NB4 (cell line): ENCODE results near the gene GABRA6.

Experiments used
- TF ChIP-seq, protein P1 (sequence below): IDR thresholded peaks from 2 replicates; pipeline ENCODE4 v1.6.1; 2011; ENCODE audit warnings: low read depth, low read length
- TF ChIP-seq, protein P2 (sequence below): IDR thresholded peaks from one replicate; pipeline ENCODE4 v1.5.1; 2012; ENCODE audit warnings: low read depth, low read length

GRCh38 chr5:161685461-161685860 is at the start of gene GABRA6:
- TF ChIP-seq, protein P1, sequence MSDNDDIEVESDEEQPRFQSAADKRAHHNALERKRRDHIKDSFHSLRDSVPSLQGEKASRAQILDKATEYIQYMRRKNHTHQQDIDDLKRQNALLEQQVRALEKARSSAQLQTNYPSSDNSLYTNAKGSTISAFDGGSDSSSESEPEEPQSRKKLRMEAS = no peak
- TF ChIP-seq, protein P2, sequence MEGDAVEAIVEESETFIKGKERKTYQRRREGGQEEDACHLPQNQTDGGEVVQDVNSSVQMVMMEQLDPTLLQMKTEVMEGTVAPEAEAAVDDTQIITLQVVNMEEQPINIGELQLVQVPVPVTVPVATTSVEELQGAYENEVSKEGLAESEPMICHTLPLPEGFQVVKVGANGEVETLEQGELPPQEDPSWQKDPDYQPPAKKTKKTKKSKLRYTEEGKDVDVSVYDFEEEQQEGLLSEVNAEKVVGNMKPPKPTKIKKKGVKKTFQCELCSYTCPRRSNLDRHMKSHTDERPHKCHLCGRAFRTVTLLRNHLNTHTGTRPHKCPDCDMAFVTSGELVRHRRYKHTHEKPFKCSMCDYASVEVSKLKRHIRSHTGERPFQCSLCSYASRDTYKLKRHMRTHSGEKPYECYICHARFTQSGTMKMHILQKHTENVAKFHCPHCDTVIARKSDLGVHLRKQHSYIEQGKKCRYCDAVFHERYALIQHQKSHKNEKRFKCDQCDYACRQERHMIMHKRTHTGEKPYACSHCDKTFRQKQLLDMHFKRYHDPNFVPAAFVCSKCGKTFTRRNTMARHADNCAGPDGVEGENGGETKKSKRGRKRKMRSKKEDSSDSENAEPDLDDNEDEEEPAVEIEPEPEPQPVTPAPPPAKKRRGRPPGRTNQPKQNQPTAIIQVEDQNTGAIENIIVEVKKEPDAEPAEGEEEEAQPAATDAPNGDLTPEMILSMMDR = no peak
